Hematopoietic multipotent progenitor cell treated with erythropoietin and hydrocortisone succinate and interleukin-3 and kit ligand, for 8 days (in vitro differentiated cells): ENCODE measurements around the gene KRTAP19-5.
"Not testable (repeated sequence)": the region's sequence is repeated elsewhere in the genome, so short reads cannot be mapped to it uniquely, and the experiment has no call there.

Source experiments
- DNase-seq: peaks from one replicate; pipeline ENCODE4 v3.0.0-alpha.2; 2015

KRTAP19-5 gene

DNA sequence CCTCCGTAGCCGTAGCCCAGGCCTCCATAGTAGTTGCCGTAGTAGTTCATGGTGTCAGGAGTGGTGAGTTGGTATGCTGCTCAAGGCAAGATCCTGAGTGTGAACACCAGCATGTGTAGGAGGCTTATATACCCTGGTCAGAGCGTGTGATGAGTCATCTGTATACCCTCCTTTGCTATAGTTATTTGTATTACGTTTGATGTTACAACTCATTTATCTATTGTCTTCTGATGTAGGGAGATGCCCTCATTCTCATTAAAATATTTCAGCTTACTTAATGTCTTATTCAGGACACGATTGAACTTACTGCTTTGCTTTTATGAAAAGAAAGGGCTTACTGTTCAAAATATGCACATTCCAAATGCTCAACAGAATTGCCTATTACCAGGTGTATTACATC lies at the start of gene KRTAP19-5:
TSS of gene KRTAP19-5 (minus strand) at position 101 of the 400 bp plus-strand sequence. CDS start at position 50, 51 bp downstream.
- DNase-seq, result no peak

- DNase-seq, result no peak
These were observed 39.8 kb upstream of the KRTAP19-5 start, which contains the start of gene KRTAP19-6 for GRCh38 chr21:30541764-30542163. TSS of gene KRTAP19-6 (minus strand) at chr21:30541864. CDS start at chr21:30541833, 31 bp downstream.

- no peak for DNase-seq
These were observed 16.9 kb upstream of the KRTAP19-5 start for GRCh38 chr21:30518876-30519275.

DNA sequence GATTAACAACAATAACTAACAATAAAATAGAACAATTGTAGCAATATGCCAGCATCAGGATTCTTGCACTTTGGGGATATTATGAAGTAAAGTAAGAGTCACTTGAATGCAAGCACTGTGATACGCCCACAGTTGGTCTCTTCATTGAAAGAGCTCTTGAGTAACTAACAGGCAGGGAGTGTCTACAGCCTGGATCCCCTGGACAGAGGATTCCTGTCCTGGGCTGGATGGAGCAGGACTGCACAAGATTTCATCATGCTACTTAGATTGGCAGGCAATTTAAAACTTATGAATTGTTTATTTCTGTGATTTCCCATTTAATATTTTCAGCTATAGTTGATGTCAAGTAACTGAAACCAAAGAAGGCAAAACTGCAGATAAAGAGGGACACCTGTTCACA lies 13.7 kb upstream of the KRTAP19-5 start:
- no peak for DNase-seq

- DNase-seq, result not testable (repeated sequence)
These were observed 3.8 kb upstream of the KRTAP19-5 start for GRCh38 chr21:30505621-30506205.

GRCh38 chr21:30497065-30497464 lies 4.9 kb downstream of the KRTAP19-5 start, which contains the start of gene KRTAP19-4:
TSS of gene KRTAP19-4 (minus strand) at chr21:30497165. CDS start at chr21:30497110, 55 bp downstream.
- DNase-seq, result no peak

- DNase-seq, result no peak
These were observed 9.9 kb downstream of the KRTAP19-5 start, which contains the start of gene KRTAP19-3 for GRCh38 chr21:30491963-30492428. TSS of gene KRTAP19-3 (minus strand) at chr21:30492013. CDS start at chr21:30491957, 56 bp downstream.

- DNase-seq, result no peak
These were observed 14.6 kb downstream of the KRTAP19-5 start, which contains the start of gene KRTAP19-2 for GRCh38 chr21:30487336-30487735. TSS of gene KRTAP19-2 (minus strand) at chr21:30487436. CDS start at chr21:30487348, 88 bp downstream.

- no peak for DNase-seq
These were observed 15.8 kb downstream of the KRTAP19-5 start for GRCh38 chr21:30486180-30486579.

DNA sequence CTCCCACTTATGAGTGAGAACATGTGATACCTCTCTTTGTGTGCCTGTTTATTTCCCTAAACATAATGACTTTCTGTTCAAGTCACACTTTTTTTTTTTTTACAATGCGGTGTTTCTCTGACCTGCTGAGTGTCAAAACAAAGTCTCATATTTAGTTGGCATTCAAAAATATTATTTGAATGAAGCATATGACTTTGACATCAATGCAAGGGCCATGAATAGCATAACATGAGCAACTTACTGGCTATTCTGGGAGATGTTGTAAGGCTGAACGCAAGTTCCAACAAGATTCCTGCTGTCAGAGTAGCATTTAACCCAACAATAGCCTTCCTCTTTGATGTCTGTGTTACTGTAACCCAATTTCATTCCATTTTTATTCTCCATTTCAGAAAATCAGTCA lies 19.8 kb downstream of the KRTAP19-5 start:
- DNase-seq, result no peak

- no peak for DNase-seq
These were observed 21.8 kb downstream of the KRTAP19-5 start, which contains the start of gene KRTAP19-1 for GRCh38 chr21:30480145-30480544. TSS of gene KRTAP19-1 (minus strand) at chr21:30480367. CDS start at chr21:30480317, 50 bp downstream.

GRCh38 chr21:30479259-30479658 lies 22.7 kb downstream of the KRTAP19-5 start:
- no peak for DNase-seq

- no peak for DNase-seq
These were observed 23.9 kb downstream of the KRTAP19-5 start for GRCh38 chr21:30478004-30478403.

DNA sequence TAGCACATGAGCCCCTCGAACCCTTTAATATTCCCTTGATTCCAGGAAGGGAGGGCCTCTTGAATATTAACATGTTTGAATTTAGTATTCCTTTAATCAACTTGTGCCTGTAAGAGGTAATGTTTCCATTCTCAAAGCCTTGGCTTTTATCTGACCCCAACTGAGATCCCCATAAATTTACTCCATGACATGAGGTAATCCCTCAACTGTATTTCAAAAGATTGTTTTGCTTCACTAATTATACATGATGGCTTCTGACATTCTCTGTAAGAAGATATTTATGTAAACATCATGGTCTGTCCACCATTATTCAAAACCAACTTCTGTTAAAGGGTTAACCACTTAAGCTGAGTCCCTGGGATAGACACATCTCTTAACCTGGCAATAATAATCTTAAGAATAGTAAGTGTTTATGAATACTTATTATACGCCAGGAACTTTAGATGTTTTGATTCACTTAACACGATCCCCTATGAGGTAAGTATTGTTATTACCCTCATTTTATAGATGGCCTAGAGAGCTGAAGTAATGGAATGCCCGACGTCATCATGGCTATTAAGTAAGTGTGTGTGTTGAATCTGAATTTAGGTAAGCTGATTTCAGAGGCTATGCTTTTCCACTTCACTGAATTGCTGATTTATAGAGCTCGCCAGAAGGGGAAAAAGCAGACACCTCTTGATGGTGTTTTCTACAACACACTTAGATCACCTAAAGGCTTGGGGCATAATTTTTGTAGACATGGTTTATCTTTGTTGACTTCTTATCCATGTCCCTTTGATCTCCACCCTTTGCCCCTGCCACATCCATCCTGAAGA lies 32.8 kb downstream of the KRTAP19-5 start:
- no peak for DNase-seq

DNA sequence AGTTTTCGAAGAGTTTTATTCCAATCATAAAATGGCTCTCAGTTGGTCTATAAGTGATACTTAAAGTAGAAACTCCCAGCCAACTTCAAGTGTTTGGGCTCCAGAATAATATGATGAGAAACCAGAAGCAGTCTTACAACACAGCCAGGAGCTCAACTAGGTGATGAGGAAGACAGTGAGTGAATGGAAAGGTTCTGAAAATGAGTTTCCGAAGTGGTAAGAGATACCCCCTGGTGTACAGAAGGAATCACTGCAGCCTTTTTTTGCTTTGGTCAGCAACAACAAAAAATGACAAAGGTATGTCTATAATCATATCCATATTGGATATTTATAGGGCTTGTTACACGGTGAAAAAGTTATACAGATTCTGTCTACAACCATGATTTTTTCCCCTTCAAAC lies 38.2 kb downstream of the KRTAP19-5 start:
- DNase-seq, result no peak
